Activated gamma-delta T cell (primary cell): ENCODE measurements around the gene GNAL.

Source experiments
- DNase-seq: peaks from one replicate; lab custom pipeline; 2025; lab: John Stamatoyannopoulos, UW

GNAL gene

DNA sequence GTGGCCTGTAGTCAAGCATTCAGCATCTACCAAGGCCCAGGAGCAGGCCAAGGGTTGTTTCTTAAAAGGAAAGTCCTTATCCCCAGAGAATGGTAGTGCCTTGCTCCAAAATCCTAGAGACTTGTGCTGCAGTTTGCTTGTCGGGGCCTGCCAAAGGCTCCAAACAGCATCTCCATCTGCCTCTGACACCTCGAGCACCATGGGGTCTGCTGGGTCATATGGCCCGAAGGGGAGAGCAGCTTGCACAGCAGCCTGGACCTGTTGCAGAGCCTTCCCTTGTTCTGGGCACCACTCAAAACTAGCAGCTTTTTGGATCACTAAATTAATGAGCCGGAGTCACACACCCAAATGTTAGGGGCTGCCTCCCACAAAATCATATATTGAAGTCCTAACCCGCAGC is 35.7 kb downstream of the GNAL start:
- no peak for DNase-seq

DNA sequence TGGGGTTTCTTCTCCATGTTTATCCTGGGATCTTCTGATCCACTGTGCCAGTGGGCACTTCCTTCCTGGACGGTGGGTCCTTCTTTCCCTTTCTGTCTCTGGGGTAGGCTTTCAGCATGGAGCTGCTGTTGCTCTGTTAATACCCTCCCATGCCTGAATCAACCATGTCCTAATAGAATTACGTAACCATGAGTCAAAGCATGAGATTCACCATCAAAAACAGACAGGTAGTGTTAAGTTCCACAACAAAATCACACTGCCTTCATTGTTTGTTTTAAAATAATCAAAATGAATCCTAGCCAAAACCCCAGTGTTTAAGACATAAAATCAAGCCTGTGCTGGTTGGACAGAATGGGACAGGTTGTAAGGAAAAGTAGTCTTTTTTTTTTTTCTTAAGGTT is 37.5 kb downstream of the GNAL start:
- DNase-seq: no peak

DNA sequence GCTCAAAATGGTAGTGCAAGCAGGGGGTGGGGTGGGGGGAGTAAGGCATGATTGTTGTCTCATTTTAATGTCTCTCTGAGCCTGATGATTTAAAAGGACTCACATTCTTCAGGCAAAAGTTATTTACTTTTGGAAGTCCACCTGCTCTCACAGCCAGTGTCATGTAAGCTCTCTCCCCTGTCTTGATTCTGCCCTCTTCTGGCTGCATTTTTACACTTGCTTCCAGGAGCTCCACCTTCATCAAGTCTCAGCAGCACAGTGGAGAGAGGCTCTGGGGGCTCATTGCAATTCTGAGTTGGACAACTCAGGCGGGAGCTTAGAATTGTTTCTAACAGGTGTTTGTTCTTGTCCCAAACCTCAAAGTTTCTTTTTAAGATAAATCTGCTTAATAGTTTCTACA is 39.2 kb downstream of the GNAL start:
- no peak for DNase-seq

- no peak for DNase-seq
Observed at GRCh38 chr18:11729556-11729955, 40.5 kb downstream of the GNAL start.

- DNase-seq: peak; percentile 34
Observed at GRCh38 chr18:11733031-11733430, 44.0 kb downstream of the GNAL start.

GRCh38 chr18:11736656-11737055 is 47.6 kb downstream of the GNAL start:
- DNase-seq: no peak

GRCh38 chr18:11739893-11740292 is 50.8 kb downstream of the GNAL start:
- DNase-seq: no peak

- no peak for DNase-seq
Observed at GRCh38 chr18:11740461-11740860, 51.4 kb downstream of the GNAL start.

DNA sequence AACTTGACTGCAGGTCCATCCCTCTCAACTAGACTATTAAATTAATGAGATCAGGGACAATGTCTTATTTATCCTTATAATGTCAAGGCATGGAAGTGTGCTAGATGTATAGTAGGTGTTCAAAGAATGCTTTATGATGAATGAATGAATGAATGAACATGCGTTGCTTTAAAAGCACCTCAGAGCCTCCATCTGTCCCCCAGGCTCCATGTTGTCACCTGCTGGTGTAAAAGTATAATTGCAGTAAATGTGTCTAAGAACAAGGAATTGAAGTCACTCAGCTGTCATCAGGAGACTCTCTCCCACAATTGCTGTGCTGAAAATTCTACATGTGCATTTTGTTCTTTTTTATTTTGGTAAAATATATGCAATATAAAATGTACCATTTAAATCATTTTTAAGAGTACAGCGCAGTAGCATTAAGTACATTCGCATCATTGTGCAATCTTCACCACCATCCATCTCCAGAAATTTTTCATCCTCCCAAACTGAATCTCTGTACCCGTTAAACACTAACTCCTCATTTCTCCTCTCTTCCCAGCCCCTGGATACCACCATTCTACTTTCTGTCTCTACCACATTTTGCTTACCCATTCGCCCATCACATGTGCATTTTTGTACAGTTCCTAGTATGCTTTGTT is 52.6 kb downstream of the GNAL start:
- no peak for DNase-seq

DNA sequence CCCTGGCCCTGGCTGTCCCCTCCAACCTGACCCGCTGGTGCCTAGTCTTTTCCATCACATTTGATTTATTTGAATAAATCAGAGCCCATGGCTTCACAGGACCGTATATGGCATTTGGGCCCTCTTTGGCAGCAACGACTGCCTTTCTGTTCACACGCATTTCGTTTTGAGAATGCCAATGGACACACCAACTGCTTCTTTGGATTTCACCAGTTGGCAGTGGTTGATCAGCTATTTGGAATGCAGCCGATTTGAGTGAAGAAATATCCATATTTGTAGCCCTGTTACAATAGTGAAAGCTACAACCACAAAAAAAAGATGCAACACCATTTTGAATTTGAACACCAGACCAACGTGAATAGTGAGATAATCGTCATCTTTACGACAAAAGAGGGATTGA is 56.5 kb downstream of the GNAL start:
- no peak for DNase-seq

- DNase-seq: no peak
Observed at GRCh38 chr18:11747286-11747685, 58.2 kb downstream of the GNAL start.

GRCh38 chr18:11747731-11748130 is 58.7 kb downstream of the GNAL start:
- DNase-seq: no peak

- no peak for DNase-seq
Observed at GRCh38 chr18:11749305-11749704, 60.2 kb downstream of the GNAL start.

DNA sequence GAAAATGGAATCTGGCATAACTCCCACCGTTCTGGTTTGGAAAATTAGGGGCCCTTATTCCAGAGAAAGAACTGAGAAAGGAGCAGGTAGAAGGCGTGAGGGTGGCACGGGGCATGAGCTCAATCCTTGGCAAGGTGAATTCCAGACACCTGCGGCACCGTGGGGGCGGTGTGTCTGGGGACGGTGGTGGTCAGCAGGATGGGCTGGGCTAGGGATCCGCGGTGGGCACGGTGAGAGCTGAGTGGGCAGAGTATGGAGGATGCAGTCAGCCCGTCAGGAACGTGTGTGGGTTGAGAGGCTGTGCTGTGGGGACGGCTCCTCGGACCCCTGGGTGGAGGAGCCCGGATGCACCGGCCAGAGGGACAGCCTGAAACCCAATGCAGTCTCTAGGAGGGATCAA is 61.1 kb downstream of the GNAL start:
- DNase-seq: no peak

GRCh38 chr18:11750581-11751310 is 61.7 kb downstream of the GNAL start:
- DNase-seq: no peak

GRCh38 chr18:11751341-11752115 is 62.5 kb downstream of the GNAL start:
- DNase-seq: no peak

DNA sequence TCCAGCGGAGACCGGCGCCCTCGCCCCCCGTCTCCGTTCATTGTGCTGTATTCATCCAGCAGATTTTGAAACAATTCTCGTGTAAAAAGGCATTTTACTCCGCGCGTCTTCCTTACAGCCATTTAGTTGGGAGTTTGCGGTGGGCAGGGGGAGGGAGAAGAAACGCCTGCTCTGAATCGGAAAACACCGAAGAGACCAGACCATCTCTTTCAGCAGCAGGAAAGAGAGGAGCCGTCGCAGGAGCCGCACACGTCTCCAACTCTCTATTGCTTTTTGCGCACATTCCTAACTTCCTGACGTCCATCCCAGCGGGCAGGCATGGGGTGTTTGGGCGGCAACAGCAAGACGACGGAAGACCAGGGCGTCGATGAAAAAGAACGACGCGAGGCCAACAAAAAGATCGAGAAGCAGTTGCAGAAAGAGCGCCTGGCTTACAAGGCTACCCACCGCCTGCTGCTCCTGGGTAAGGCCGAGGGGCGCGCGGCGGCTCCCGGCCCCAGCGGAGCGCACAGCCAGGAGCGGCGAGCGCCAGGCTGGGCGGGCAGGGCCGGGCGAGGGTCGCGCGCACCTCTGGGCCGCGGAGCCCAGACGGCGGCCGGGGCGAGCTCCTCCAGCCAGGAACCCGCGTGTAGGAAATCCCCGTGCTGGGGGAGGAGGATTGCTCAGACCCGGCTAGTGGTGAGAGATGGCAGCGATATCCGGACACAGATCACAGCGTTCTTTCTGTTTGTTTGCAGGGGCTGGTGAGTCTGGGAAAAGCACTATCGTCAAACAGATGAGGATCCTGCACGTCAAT is 63.2 kb downstream of the GNAL start:
- no peak for DNase-seq

GRCh38 chr18:11754979-11755378 is 65.9 kb downstream of the GNAL start:
- no peak for DNase-seq

GRCh38 chr18:11757084-11757590 is 68.1 kb downstream of the GNAL start:
- DNase-seq: no peak

DNA sequence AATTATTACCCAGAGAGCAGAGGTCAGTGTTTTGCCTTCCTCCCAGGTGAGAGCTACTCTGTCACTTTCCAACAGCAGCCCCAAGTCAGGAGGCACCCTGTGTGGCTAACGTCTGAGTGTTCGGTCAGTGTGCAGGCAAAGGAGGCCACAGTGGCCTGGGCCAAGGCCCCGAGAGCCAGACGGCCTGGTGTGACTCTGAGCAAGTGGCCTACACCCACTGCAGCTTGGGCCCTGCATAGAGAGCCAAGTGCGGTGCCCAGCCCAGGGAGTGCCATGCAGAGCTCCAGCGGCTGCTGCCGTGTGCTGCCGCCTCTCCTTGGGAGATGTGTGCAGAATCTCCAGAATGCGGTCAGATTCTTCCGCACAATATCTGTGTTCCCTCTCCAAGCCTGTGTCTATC is 70.4 kb downstream of the GNAL start:
- DNase-seq: no peak

DNA sequence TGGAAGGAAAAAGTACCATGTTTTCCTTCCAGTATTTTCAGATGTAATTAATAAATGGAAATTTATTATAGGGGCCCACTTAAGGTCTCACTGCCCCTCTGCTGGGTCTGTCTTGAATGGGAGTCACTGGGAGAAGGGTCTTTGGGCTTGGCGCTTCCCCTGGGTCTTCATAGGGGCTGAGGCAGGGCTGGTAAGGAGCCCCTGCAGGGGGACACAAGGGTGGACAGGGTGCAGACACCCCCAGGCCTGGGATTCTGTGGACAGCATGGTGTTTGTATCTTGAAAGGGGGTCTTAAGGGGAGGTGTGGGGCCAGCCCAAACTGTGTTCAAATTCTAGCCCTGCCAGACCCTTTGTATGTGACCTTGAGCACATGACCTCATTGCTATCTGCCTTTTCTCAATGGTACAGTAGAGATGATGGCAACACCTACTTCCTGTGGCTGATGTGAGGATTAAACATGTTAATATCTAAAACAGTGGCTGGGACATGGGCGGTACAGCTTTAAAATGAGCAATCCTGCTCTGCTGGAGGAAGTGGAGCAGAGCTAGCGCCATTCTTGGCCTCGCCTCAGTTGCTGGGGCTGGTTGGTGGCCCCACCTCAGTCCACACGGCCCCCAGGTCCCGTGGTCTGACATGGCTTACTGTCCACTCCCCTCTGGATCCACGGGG is 71.6 kb downstream of the GNAL start:
- no peak for DNase-seq
